ENCODE data around the gene TM4SF20.

GRCh38 chr2:227323818-227324217 lies 55.3 kb downstream of the TM4SF20 start:
- TF ChIP-seq CTCF (conservative IDR thresholded peaks at IDR 0.05 in 1 of 2, IDR thresholded peaks at IDR 0.05 in 1 of 2; ENCODE audit: extremely low read depth in 1 of 2, insufficient read depth in 1 of 2, low read depth in 1 of 2, low read length in 2 of 2): no peak
- TF ChIP-seq EZH2 (IDR thresholded peaks at IDR 0.05; ENCODE audit: borderline replicate concordance, low read length): no peak
